Measurements from ENCODE around the gene THBS3. TPM values are rescaled to one million over a fixed set of nuclear protein-coding genes. Genes with fewer than 3 reads are reported as not detected.
A peak's percentile ranks its signal among the peaks of the same experiment; 100 is the strongest.

The THBS3 gene
- 45.6 TPM for polyA plus RNA-seq (2013)

DNA sequence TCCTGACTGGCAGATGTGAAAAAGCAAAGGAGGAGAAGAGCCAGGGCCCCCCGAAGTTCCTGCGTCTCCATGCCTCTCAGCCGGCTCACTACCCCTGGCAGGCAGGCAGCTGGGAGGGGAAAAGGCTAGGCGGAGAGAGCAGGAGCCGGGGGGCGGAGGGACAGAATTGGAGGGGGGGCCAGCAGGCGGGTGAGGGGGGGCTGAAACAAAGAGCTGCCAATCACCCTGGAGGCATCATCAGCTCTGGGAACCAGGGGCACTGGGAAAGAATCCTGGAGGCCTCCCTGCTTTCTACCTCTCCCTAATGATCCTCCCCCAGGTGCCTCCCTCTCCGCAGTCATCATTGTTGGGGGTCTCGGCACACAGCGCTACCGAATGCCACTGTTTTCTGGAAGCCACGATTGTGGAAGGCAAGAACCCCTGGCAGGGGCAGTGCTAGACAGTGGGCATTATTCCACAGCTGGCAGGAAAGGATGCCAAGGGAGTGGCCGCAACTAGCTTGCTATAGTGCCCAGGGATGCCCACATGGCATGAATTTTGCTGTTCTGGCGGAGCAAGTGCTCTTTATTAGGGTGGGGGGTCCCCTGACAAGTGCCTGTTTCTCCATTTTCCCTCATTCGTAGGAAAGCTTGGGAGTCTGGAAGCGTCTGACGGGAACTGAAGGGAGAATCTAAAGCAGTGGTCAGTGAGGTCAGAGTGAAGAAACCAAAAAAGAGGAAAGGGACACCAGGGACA lies at the start of gene THBS3:
Gene THBS3, minus strand, starts transcription at position 92 of the 735 bp plus-strand sequence. Its CDS starts 21 bp downstream, at position 71.
- 13% methylated on average over 14 of the region's 17 CpGs for WGBS (ENCODE audit: insufficient coverage)
- H3K27ac ChIP-seq (ENCODE audit: insufficient read depth in 1 of 2, low read depth in 1 of 2, low read length in 2 of 2, poor library complexity in 1 of 2, severe bottlenecking in 2 of 2): peak within 1 kb of the TSS; percentile 98 to 99
- no peaks in the 10 kb centered on the region for H3K9me3 ChIP-seq (ENCODE audit: control extremely low read depth in 1 of 5, control insufficient read depth in 4 of 5, insufficient read depth in 2 of 5, low read depth in 1 of 5, low read length in 4 of 5)
- POLR2A ChIA-PET: interaction anchor here (0.6 to 2.1 kb wide), 5 partner anchors 11 to 116 kb away, joined by 3 to 8 read pairs (median 5); no protein-coding TSS in a partner anchor
- peaks cover 0 to 18% (median 3%) of the 10 kb centered on the region in 4 experiments for H3K36me3 ChIP-seq (ENCODE audit: control insufficient read depth in 4 of 4, insufficient read depth in 4 of 4, low read length in 3 of 4)
- no peaks in the 10 kb centered on the region for H3K27me3 ChIP-seq (replicated peaks in 2 of 5; ENCODE audit: control insufficient read depth in 4 of 5, insufficient read depth in 5 of 5, low read length in 4 of 5)
- peaks cover 16 to 33% (median 31%) of the 10 kb centered on the region in 4 experiments for H3K4me1 ChIP-seq (ENCODE audit: control extremely low read depth in 1 of 4, control insufficient read depth in 4 of 4, insufficient read depth in 4 of 4, low read length in 3 of 4)
- H3K4me3 ChIP-seq (ENCODE audit: control insufficient read depth in 1 of 7, extremely low read depth in 1 of 7, insufficient read depth in 4 of 7, low read depth in 2 of 7, low read length in 6 of 7): peak within 1 kb of the TSS; percentile 73 to 100 (median 90)
- CTCF ChIA-PET: interaction anchor here (0.7 to 6.7 kb wide), 12 partner anchors 12 to 43 kb away, joined by 3 to 59 read pairs (median 14); partner anchors contain the start of gene KRTCAP2
- no peak for DNase-seq

DNA sequence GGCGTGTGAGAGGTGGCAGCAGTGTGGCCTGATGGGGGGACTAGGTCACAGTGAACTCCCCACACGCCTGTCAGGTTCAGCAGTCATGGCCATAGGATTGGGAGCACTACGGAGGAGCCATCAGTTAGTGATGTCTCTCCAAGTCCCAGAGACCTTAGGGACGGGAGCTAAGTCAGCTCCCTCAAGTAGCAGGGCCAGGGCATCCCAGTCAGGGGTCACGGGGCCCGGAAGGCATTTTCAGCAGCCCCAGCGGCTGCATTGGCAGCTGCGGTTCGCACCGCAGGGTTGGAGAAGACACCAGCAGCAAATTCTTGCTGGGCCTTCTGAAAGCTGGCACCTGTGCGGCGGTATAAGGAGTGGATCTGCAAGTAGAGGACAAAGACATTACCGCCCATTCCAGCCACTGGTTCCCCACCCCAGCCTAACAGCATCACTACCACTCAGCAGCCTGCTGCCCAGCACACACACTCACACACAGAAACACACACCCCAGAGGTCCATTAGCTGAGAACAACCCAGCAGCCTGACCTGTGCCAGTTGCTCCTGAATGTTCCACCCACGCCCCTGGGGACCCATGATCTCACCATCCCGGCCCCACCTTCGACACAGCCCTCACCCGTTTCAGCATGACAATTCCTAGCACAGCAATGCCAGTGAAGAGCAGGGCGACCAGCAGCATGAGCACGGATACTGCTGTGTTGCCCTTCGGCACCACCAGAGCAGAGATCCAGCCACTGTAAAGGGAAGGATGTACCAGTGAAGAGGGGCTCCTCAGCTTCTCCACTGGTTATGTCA lies 48.6 kb upstream of the THBS3 start:
- Histone ChIP-seq H3K9me3 (ENCODE audit: control extremely low read depth in 1 of 5, control insufficient read depth in 4 of 5, insufficient read depth in 2 of 5, low read depth in 1 of 5, low read length in 4 of 5) (no peaks in the 10 kb centered on the region), H3K27me3 (replicated peaks in 2 of 5; ENCODE audit: control insufficient read depth in 4 of 5, insufficient read depth in 5 of 5, low read length in 4 of 5) (no peaks in the 10 kb centered on the region), H3K36me3 (ENCODE audit: control insufficient read depth in 4 of 4, insufficient read depth in 4 of 4, low read length in 3 of 4) (peaks cover 0 to 39% (median 21%) of the 10 kb centered on the region in 4 experiments), H3K4me1 (ENCODE audit: control extremely low read depth in 1 of 4, control insufficient read depth in 4 of 4, insufficient read depth in 4 of 4, low read length in 3 of 4) (peaks cover 0 to 42% (median 30%) of the 10 kb centered on the region in 4 experiments), H3K27ac (ENCODE audit: insufficient read depth in 1 of 2, low read depth in 1 of 2, low read length in 2 of 2, poor library complexity in 1 of 2, severe bottlenecking in 2 of 2) (peak overlapping the region in 1 of 2 experiments; percentile 76), H3K4me3 (ENCODE audit: control insufficient read depth in 1 of 7, extremely low read depth in 1 of 7, insufficient read depth in 4 of 7, low read depth in 2 of 7, low read length in 6 of 7) (peak overlapping the region in 6 of 7 experiments; percentile 67 to 88 (median 80))
- CTCF ChIA-PET: interaction anchor here (1.3 to 2.7 kb wide), 4 partner anchors 10 to 65 kb away, joined by 3 to 8 read pairs (median 5); partner anchors contain the start of genes FDPS and RUSC1
- POLR2A ChIA-PET: no interaction called here
- WGBS (ENCODE audit: insufficient coverage): 92% methylated on average over 17 of the region's 20 CpGs
- DNase-seq: no peak

GRCh38 chr1:155255243-155256007 lies 47.7 kb upstream of the THBS3 start, which contains the start of gene ENTREP3:
TSS of gene ENTREP3 (minus strand) at chr1:155255483. CDS start at chr1:155254877, 606 bp downstream.
- Histone ChIP-seq H3K27ac (ENCODE audit: insufficient read depth in 1 of 2, low read depth in 1 of 2, low read length in 2 of 2, poor library complexity in 1 of 2, severe bottlenecking in 2 of 2) (peak within 1 kb of the TSS; percentile 40 to 76), H3K9me3 (ENCODE audit: control extremely low read depth in 1 of 5, control insufficient read depth in 4 of 5, insufficient read depth in 2 of 5, low read depth in 1 of 5, low read length in 4 of 5) (no peaks in the 10 kb centered on the region), H3K4me3 (ENCODE audit: control insufficient read depth in 1 of 7, extremely low read depth in 1 of 7, insufficient read depth in 4 of 7, low read depth in 2 of 7, low read length in 6 of 7) (peak within 1 kb of the TSS; percentile 45 to 88 (median 79)), H3K27me3 (replicated peaks in 2 of 5; ENCODE audit: control insufficient read depth in 4 of 5, insufficient read depth in 5 of 5, low read length in 4 of 5) (no peaks in the 10 kb centered on the region), H3K4me1 (ENCODE audit: control extremely low read depth in 1 of 4, control insufficient read depth in 4 of 4, insufficient read depth in 4 of 4, low read length in 3 of 4) (peaks cover 0 to 40% (median 29%) of the 10 kb centered on the region in 4 experiments), H3K36me3 (ENCODE audit: control insufficient read depth in 4 of 4, insufficient read depth in 4 of 4, low read length in 3 of 4) (peaks cover 0 to 36% (median 20%) of the 10 kb centered on the region in 4 experiments)
- 7% methylated on average over 32 of the region's 54 CpGs for WGBS (ENCODE audit: insufficient coverage)
- DNase-seq: peak; percentile 78 to 87 (median 85)
- ChIA-PET POLR2A (no interaction called here), CTCF (interaction anchor here (1.0 to 9.0 kb wide), 5 partner anchors 10 to 68 kb away, joined by 3 to 165 read pairs (median 7); partner anchors contain the start of gene RUSC1)

GRCh38 chr1:155254714-155255242 lies 47.1 kb upstream of the THBS3 start:
- CTCF ChIA-PET: interaction anchor here (1.0 to 9.0 kb wide), 4 partner anchors 11 to 68 kb away, joined by 3 to 165 read pairs (median 6); partner anchors contain the start of gene RUSC1
- peaks cover 0 to 31% (median 15%) of the 10 kb centered on the region in 4 experiments for H3K36me3 ChIP-seq (ENCODE audit: control insufficient read depth in 4 of 4, insufficient read depth in 4 of 4, low read length in 3 of 4)
- H3K4me3 ChIP-seq (ENCODE audit: control insufficient read depth in 1 of 7, extremely low read depth in 1 of 7, insufficient read depth in 4 of 7, low read depth in 2 of 7, low read length in 6 of 7): peak overlapping the region; percentile 45 to 88 (median 79)
- H3K27me3 ChIP-seq (replicated peaks in 2 of 5; ENCODE audit: control insufficient read depth in 4 of 5, insufficient read depth in 5 of 5, low read length in 4 of 5): no peaks in the 10 kb centered on the region
- no peak for DNase-seq
- peaks cover 0 to 44% (median 33%) of the 10 kb centered on the region in 4 experiments for H3K4me1 ChIP-seq (ENCODE audit: control extremely low read depth in 1 of 4, control insufficient read depth in 4 of 4, insufficient read depth in 4 of 4, low read length in 3 of 4)
- WGBS (ENCODE audit: insufficient coverage): 15% methylated on average over 15 of the region's 35 CpGs
- no peaks in the 10 kb centered on the region for H3K9me3 ChIP-seq (ENCODE audit: control extremely low read depth in 1 of 5, control insufficient read depth in 4 of 5, insufficient read depth in 2 of 5, low read depth in 1 of 5, low read length in 4 of 5)
- peak overlapping the region in 1 of 2 experiments; percentile 76 for H3K27ac ChIP-seq (ENCODE audit: insufficient read depth in 1 of 2, low read depth in 1 of 2, low read length in 2 of 2, poor library complexity in 1 of 2, severe bottlenecking in 2 of 2)
- POLR2A ChIA-PET: no interaction called here

GRCh38 chr1:155254228-155254713 lies 46.6 kb upstream of the THBS3 start:
- Histone ChIP-seq H3K9me3 (ENCODE audit: control extremely low read depth in 1 of 5, control insufficient read depth in 4 of 5, insufficient read depth in 2 of 5, low read depth in 1 of 5, low read length in 4 of 5) (no peaks in the 10 kb centered on the region), H3K27me3 (replicated peaks in 2 of 5; ENCODE audit: control insufficient read depth in 4 of 5, insufficient read depth in 5 of 5, low read length in 4 of 5) (no peaks in the 10 kb centered on the region), H3K4me3 (ENCODE audit: control insufficient read depth in 1 of 7, extremely low read depth in 1 of 7, insufficient read depth in 4 of 7, low read depth in 2 of 7, low read length in 6 of 7) (peak overlapping the region in 6 of 7 experiments; percentile 67 to 88 (median 80)), H3K36me3 (ENCODE audit: control insufficient read depth in 4 of 4, insufficient read depth in 4 of 4, low read length in 3 of 4) (peaks cover 0 to 28% (median 13%) of the 10 kb centered on the region in 4 experiments), H3K4me1 (ENCODE audit: control extremely low read depth in 1 of 4, control insufficient read depth in 4 of 4, insufficient read depth in 4 of 4, low read length in 3 of 4) (peaks cover 0 to 44% (median 33%) of the 10 kb centered on the region in 4 experiments), H3K27ac (ENCODE audit: insufficient read depth in 1 of 2, low read depth in 1 of 2, low read length in 2 of 2, poor library complexity in 1 of 2, severe bottlenecking in 2 of 2) (no peak overlapping the region)
- 50% methylated on average over 9 of the region's 12 CpGs for WGBS (ENCODE audit: insufficient coverage)
- CTCF ChIA-PET: interaction anchor here (2.7 to 9.0 kb wide), 2 partner anchors 12 to 69 kb away, joined by 8 to 165 read pairs; partner anchors contain the start of gene RUSC1
- POLR2A ChIA-PET: no interaction called here
- DNase-seq: no peak

- no peaks in the 10 kb centered on the region for H3K9me3 ChIP-seq (ENCODE audit: control extremely low read depth in 1 of 5, control insufficient read depth in 4 of 5, insufficient read depth in 2 of 5, low read depth in 1 of 5, low read length in 4 of 5)
- no peak overlapping the region for H3K27ac ChIP-seq (ENCODE audit: insufficient read depth in 1 of 2, low read depth in 1 of 2, low read length in 2 of 2, poor library complexity in 1 of 2, severe bottlenecking in 2 of 2)
- peak overlapping the region in 2 of 7 experiments; percentile 72 to 88 for H3K4me3 ChIP-seq (ENCODE audit: control insufficient read depth in 1 of 7, extremely low read depth in 1 of 7, insufficient read depth in 4 of 7, low read depth in 2 of 7, low read length in 6 of 7)
- H3K27me3 ChIP-seq (replicated peaks in 2 of 5; ENCODE audit: control insufficient read depth in 4 of 5, insufficient read depth in 5 of 5, low read length in 4 of 5): no peaks in the 10 kb centered on the region
- ChIA-PET POLR2A (no interaction called here), CTCF (interaction anchor here (7.2 to 9.0 kb wide), 2 partner anchors 53 to 69 kb away, joined by 70 to 165 read pairs; partner anchors contain the start of genes FDPS and RUSC1)
- peaks cover 0 to 27% (median 13%) of the 10 kb centered on the region in 4 experiments for H3K36me3 ChIP-seq (ENCODE audit: control insufficient read depth in 4 of 4, insufficient read depth in 4 of 4, low read length in 3 of 4)
- H3K4me1 ChIP-seq (ENCODE audit: control extremely low read depth in 1 of 4, control insufficient read depth in 4 of 4, insufficient read depth in 4 of 4, low read length in 3 of 4): peaks cover 0 to 44% (median 33%) of the 10 kb centered on the region in 4 experiments
- no peak for DNase-seq
- WGBS (ENCODE audit: insufficient coverage): 84% methylated on average over 5 of the region's 5 CpGs
Measured at GRCh38 chr1:155253797-155254196, 46.1 kb upstream of the THBS3 start.
